ENCODE measurements around the gene PTAFR. TPM values are rescaled to one million over a fixed set of nuclear protein-coding genes. Genes with fewer than 3 reads are reported as not detected.

Gene PTAFR
- total RNA-seq, 2 donors from 2014 or later, result 2.3 to 2.5 TPM

DNA sequence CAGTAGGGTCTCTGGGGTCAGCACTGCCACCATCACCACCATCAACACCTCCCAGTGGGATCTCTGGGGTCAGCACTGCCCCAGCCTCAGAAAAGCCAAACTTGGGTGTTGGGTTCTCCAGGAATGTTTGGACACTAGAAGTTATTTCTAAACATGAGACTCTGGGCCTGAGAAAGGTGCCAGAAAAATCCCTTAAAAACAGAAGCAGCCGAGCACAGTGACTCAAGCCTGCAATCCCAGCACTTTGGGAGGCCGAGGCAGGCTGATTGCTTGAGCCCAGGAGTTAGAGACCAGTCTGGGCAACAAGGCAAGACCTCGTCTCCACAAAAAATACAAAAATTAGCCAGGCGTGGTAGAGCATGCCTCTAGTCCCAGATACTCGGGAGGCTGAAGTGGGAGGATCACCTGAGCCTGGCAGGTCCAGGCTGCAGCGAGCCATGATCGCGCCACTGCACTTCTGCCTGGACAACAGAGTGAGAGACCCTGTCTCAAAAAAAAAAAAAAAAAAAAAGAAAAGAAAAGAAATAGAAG is 470 bp downstream of the PTAFR start:
- TF ChIP-seq POLR2AphosphoS5 (IDR thresholded peaks at IDR 0.05) (no peak), POLR2A (IDR thresholded peaks at IDR 0.05) (no peak)
- TF ChIP-seq, protein P1, sequence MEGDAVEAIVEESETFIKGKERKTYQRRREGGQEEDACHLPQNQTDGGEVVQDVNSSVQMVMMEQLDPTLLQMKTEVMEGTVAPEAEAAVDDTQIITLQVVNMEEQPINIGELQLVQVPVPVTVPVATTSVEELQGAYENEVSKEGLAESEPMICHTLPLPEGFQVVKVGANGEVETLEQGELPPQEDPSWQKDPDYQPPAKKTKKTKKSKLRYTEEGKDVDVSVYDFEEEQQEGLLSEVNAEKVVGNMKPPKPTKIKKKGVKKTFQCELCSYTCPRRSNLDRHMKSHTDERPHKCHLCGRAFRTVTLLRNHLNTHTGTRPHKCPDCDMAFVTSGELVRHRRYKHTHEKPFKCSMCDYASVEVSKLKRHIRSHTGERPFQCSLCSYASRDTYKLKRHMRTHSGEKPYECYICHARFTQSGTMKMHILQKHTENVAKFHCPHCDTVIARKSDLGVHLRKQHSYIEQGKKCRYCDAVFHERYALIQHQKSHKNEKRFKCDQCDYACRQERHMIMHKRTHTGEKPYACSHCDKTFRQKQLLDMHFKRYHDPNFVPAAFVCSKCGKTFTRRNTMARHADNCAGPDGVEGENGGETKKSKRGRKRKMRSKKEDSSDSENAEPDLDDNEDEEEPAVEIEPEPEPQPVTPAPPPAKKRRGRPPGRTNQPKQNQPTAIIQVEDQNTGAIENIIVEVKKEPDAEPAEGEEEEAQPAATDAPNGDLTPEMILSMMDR (IDR thresholded peaks at IDR 0.05), result no peak
- no peaks in the 10 kb centered on the region for H3K36me3 ChIP-seq
- H3K27me3 ChIP-seq (replicated peaks; ENCODE audit: insufficient read depth), result no peaks in the 10 kb centered on the region
- intact Hi-C loops (cut with DNase I), result no loop called here
- no peak overlapping the region for H3K4me3 ChIP-seq
- no peak overlapping the region for H3K27ac ChIP-seq
- WGBS, result 77% methylated on average over 8 of the region's 8 CpGs
- H3K9me3 ChIP-seq, result no peaks in the 10 kb centered on the region
- no peaks in the 10 kb centered on the region for H3K4me1 ChIP-seq (replicated peaks)
- no peak for DNase-seq (ENCODE audit: low spot score)

DNA sequence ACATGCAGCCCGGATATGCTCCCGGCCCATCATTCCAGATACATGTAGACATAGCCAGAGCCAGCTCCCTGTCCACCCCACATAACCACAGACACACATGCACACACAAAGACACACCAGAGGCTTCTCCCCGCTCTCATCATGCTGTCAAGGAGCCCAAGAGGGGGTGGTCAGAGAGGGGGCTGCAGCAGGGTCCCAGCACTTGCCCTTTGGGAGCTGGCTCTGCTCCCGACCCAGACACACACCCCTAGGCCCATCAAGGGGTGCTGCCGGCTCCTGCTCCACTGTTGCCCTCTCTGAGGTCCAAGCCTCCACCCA is 2.6 kb downstream of the PTAFR start:
- Histone ChIP-seq H3K4me1 (replicated peaks) (no peaks in the 10 kb centered on the region), H3K9me3 (no peaks in the 10 kb centered on the region), H3K27me3 (replicated peaks; ENCODE audit: insufficient read depth) (no peaks in the 10 kb centered on the region), H3K36me3 (no peaks in the 10 kb centered on the region), H3K27ac (no peak overlapping the region), H3K4me3 (no peak overlapping the region)
- 84% methylated on average over 5 of the region's 5 CpGs for WGBS
- DNase-seq (ENCODE audit: low spot score), result no peak
- intact Hi-C loops (cut with DNase I), result no loop called here
- TF ChIP-seq, protein P1 (IDR thresholded peaks at IDR 0.05), result no peak
- TF ChIP-seq POLR2A (IDR thresholded peaks at IDR 0.05) (no peak), POLR2AphosphoS5 (IDR thresholded peaks at IDR 0.05) (no peak)

DNA sequence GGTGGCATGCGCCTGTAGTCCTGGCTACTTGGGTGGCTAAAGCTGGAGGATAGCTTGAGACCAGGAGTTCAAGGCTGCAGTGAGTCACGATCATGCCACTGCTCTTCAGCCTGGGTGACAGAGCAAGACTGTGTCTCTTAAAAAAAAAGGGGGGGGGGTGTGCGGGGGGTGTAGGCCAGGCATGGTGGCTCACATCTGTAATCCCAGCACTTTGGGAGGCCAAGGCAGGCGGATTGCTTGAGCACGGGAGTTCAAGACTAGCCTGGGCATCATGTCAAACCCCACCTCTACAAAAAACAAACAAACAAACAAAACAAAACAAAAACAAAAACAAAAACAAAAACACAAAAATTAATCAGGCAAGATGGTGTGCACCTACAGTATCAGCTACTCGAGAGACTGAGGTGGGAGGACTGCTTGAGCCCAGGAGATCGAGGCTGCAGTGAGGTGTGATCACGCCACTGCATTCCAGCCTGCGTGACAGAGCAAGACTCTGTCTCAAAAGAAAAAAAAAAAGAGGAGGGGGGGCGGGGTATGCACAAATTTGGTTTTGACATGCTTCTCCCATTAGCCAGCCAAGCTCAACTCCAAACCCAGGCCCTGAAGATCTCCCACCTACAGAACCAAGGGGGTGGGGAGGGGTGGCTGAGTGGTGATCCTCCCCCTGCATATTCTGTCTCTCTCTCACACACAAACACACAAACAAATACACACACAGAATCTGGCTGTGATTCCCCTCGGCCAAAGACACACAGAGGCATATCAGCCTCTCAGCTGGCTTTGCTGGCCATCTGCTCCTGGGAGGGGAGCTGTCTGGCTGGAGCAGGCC is 3.1 kb downstream of the PTAFR start:
- H3K9me3 ChIP-seq, result no peaks in the 10 kb centered on the region
- 56% methylated on average over 11 of the region's 11 CpGs for WGBS
- H3K36me3 ChIP-seq, result no peaks in the 10 kb centered on the region
- no peak for TF ChIP-seq POLR2A (IDR thresholded peaks at IDR 0.05)
- H3K4me3 ChIP-seq, result no peak overlapping the region
- DNase-seq (ENCODE audit: low spot score), result no peak
- no peaks in the 10 kb centered on the region for H3K4me1 ChIP-seq (replicated peaks)
- no peak overlapping the region for H3K27ac ChIP-seq
- no peaks in the 10 kb centered on the region for H3K27me3 ChIP-seq (replicated peaks; ENCODE audit: insufficient read depth)
- intact Hi-C loops (cut with DNase I), result no loop called here

DNA sequence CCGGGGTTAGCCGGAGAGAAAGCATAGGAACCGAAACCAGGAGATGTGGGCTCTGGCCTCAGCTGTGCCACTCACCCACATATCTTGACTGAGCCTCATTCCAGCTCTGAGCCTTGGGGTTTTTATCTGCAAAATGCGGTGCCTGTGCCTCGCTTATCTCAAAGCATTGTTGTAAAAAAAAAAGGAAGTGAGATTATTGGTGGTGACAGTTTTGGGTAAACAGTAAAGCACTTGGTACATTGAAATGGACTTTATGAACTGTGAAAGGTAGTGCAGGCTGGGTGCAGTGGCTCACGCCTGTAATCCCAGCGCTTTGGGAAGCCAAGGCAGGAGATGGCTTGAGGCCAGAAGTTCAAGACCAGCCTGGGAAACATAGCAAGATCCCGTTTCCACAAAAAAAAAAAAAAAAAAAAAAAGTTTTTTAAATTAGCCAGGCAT is 3.8 kb downstream of the PTAFR start:
- no peaks in the 10 kb centered on the region for H3K36me3 ChIP-seq
- H3K27me3 ChIP-seq (replicated peaks; ENCODE audit: insufficient read depth), result no peaks in the 10 kb centered on the region
- no peaks in the 10 kb centered on the region for H3K4me1 ChIP-seq (replicated peaks)
- TF ChIP-seq, protein P1 (IDR thresholded peaks at IDR 0.05), result no peak
- TF ChIP-seq POLR2AphosphoS5 (IDR thresholded peaks at IDR 0.05), result peak; percentile 53
- no peak for TF ChIP-seq POLR2A (IDR thresholded peaks at IDR 0.05)
- no peak for DNase-seq (ENCODE audit: low spot score)
- H3K27ac ChIP-seq, result peak overlapping the region; percentile 0 to 41
- no peak overlapping the region for H3K4me3 ChIP-seq
- 14% methylated on average over 8 of the region's 8 CpGs for WGBS
- intact Hi-C loops (cut with DNase I), result no loop called here
- no peaks in the 10 kb centered on the region for H3K9me3 ChIP-seq

DNA sequence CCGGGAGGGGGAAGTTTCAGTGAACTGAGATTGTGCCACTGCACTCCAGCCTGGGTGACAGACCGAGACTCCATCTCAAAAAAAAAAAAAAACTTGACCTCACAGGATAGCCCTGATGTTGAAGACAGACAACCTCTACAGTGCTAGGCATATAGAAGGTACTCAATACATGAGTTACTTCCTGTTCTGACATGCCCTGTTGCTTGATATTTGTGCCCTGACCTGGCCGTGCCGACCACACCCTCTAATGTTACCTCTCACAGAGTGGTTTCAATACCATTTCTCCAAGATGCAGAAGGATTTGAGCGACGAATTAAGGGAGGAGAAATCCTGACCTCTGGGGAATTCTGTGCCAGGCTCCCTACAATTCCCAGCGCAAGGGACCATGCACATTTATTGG is 5.2 kb downstream of the PTAFR start:
- no peaks in the 10 kb centered on the region for H3K4me1 ChIP-seq (replicated peaks)
- no peak for DNase-seq (ENCODE audit: low spot score)
- no peaks in the 10 kb centered on the region for H3K9me3 ChIP-seq
- TF ChIP-seq POLR2A (IDR thresholded peaks at IDR 0.05) (no peak), POLR2AphosphoS5 (IDR thresholded peaks at IDR 0.05) (no peak)
- TF ChIP-seq, protein P1 (IDR thresholded peaks at IDR 0.05), result no peak
- intact Hi-C loops (cut with DNase I), result no loop called here
- no peaks in the 10 kb centered on the region for H3K36me3 ChIP-seq
- no peaks in the 10 kb centered on the region for H3K27me3 ChIP-seq (replicated peaks; ENCODE audit: insufficient read depth)
- 88% methylated on average over 7 of the region's 7 CpGs for WGBS
- H3K4me3 ChIP-seq, result no peak overlapping the region
- H3K27ac ChIP-seq, result no peak overlapping the region
